NB4 (cell line): ENCODE measurements around the gene SYCP2.

Experiments
- DNase-seq: peaks from one replicate; pipeline ENCODE4 v3.0.0; 2010; ENCODE audit warnings: low read depth
- H3K4me3 ChIP-seq: one replicate; pipeline ENCODE4 v1.5.1; 2011; ENCODE audit warnings: mild to moderate bottlenecking, low read depth, low read length, moderate library complexity
- CTCF ChIP-seq: IDR thresholded peaks from one replicate; pipeline ENCODE4 v1.5.1; 2012; ENCODE audit warnings: low read depth, low read length
- MAX ChIP-seq: IDR thresholded peaks from 2 replicates; pipeline ENCODE4 v1.6.1; 2011; ENCODE audit warnings: low read depth, low read length
- MYC ChIP-seq: IDR thresholded peaks from 2 replicates; pipeline ENCODE4 v1.6.1; 2011; ENCODE audit warnings: low read depth, low read length
- POLR2A ChIP-seq: IDR thresholded peaks from 2 replicates; pipeline ENCODE4 v1.6.1; 2011; ENCODE audit warnings: mild to moderate bottlenecking; ENCODE audit not compliant: insufficient read length; ENCODE audit errors: extremely low read depth

The SYCP2 gene

DNA sequence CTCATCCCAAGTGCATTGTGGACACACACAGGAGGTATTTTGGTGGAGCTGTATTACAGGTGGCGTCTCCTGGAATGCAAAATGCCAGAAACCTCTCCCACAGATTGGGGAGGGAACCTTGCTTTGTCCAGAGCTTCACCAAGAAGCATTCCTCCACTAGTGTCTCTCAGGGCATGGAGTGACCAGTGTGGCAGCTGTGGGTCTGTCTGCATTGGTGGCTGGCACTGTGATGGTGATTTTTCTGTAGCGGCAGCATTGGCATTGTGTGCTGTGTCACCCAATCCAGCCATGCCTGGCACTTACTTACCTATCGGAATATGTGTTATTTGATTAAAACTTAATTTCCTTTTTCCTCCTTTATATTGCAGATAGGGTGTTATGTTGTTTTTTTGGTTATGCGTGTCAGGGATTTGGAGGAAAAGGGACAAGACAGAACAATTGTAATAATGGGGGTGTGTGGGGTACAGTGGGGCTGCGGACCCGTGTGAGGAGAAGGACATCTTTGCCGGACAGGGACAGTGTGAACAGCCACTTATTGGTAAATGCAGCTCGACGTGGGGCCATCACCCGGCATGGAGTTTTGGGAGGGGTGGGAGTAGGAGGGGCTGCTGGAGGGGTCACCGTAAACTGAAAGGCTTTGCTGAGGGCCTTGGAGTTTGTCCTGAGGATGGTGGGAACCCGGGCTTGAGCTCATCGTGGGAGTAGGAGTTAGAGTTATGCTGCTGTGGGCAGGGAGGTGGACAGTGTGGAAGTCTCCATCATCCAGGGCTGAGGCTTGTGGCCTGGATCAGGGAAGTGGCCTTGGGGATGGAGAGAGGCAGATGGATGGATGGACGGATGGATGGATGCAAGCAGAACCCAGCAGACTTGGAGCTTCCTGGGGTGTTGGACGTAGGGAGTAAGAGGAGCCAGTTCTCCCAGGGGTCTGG, 105.0 kb downstream of the SYCP2 start:
- TF ChIP-seq CTCF, result no peak
- no peak for TF ChIP-seq MAX
- no peak for TF ChIP-seq MYC
- TF ChIP-seq POLR2A, result no peak
- DNase-seq, result no peak
- H3K4me3 ChIP-seq, result no peak overlapping the region

DNA sequence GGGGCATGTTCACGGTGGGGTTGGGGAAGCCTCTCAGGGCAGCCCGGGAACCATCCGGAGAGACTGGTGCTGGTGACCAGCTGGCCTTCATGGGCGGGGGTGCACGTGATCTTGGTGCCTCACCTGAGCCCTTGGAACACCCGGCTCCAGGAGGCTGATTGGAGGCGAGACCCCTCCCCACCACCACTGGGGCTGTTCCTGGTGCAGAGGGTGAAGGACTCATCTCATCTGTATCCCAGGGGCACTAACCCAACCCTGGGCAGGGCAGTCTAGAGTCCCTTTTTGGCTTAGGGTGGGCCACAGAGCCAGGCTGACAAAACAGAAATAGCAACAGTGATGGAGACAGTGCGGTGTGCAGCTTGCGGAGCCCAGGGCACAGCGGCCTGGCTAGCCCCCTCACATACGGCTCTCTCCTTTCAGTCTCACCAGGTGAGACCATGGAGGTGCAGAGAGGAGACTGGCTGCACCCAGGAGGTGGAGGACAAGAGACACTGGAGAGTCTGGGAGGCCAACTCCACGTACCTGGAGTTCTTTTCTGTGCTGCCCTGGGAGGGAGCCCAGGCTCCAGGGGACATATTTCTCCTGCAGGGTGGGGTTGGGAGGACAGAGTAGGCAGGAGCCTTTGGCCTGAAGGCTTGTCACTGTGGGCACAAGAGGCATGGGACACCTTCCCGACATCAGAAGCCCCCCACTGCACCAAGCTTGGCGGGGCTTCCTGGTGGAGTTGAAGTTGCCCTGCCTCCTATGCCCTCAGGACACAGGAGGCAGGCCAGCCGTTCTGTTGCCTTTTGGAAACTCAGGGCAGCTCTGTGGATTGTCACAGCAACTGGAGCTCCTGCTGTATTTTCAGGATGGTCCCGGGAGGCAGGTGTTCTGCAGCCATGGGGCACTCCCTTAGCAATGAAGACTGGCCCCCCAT, 106.0 kb downstream of the SYCP2 start:
- H3K4me3 ChIP-seq, result no peak overlapping the region
- no peak for TF ChIP-seq POLR2A
- TF ChIP-seq MAX, result no peak
- TF ChIP-seq MYC, result no peak
- no peak for TF ChIP-seq CTCF
- no peak for DNase-seq

GRCh38 chr20:59825944-59826759, 107.3 kb downstream of the SYCP2 start:
- H3K4me3 ChIP-seq, result no peak overlapping the region
- no peak for TF ChIP-seq MYC
- TF ChIP-seq MAX, result no peak
- TF ChIP-seq CTCF, result no peak
- TF ChIP-seq POLR2A, result no peak
- DNase-seq, result no peak

GRCh38 chr20:59825563-59825920, 107.9 kb downstream of the SYCP2 start:
- DNase-seq, result no peak
- no peak for TF ChIP-seq POLR2A
- no peak for TF ChIP-seq CTCF

GRCh38 chr20:59824711-59825562, 108.5 kb downstream of the SYCP2 start:
- no peak for TF ChIP-seq POLR2A
- no peak for TF ChIP-seq MYC
- no peak for TF ChIP-seq MAX
- no peak for TF ChIP-seq CTCF
- DNase-seq, result no peak
- H3K4me3 ChIP-seq, result no peak overlapping the region

More at GRCh38 chr20:59825563-59825920, 107.9 kb downstream of the SYCP2 start:
- no peak overlapping the region for H3K4me3 ChIP-seq
